ENCODE data around the gene OSBPL10. TPM values are rescaled to one million over a fixed set of nuclear protein-coding genes. Genes with fewer than 3 reads are reported as not detected.

Gene OSBPL10
- total and polyA plus RNA-seq, 2 donors (not counting 1 experiment from before 2014, with no cell fraction given), result 7.1 to 7.5 TPM

GRCh38 chr3:31903686-31904431 lies 77.2 kb downstream of the OSBPL10 start:
- Histone ChIP-seq H3K9ac (ENCODE audit: insufficient read depth, low read length) (no peak overlapping the region), H3K9me3 (ENCODE audit: control insufficient read depth, insufficient read depth, low read depth, low read length) (no peaks in the 10 kb centered on the region), H3K4me2 (ENCODE audit: extremely low read depth, insufficient read depth, low read length) (no peak overlapping the region), H3K79me2 (ENCODE audit: control insufficient read depth, insufficient read depth, low read length) (no peaks in the 10 kb centered on the region), H4K20me1 (ENCODE audit: control insufficient read depth, extremely low read depth, insufficient read depth, low read length) (no peaks in the 10 kb centered on the region), H3K4me3 (replicated peaks in 1 of 4; ENCODE audit: control extremely low read depth in 1 of 4, insufficient read depth in 1 of 4, low read depth in 3 of 4, low read length in 4 of 4) (no peak overlapping the region), H3K27me3 (ENCODE audit: control insufficient read depth, insufficient read depth, low read length) (no peaks in the 10 kb centered on the region), H3K27ac (ENCODE audit: insufficient read depth, low read length) (no peak overlapping the region), H2AFZ (ENCODE audit: low read length) (no peak overlapping the region), H3K4me1 (ENCODE audit: control insufficient read depth, extremely low read depth, insufficient read depth, low read length) (no peaks in the 10 kb centered on the region), H3K36me3 (ENCODE audit: control insufficient read depth, insufficient read depth, low read length) (no peaks in the 10 kb centered on the region)
- DNase-seq (ENCODE audit: low read depth in 2 of 2), result no peak
- TF ChIP-seq CTCF (conservative IDR thresholded peaks at IDR 0.05 in 1 of 2, IDR thresholded peaks at IDR 0.05 in 1 of 2; ENCODE audit: low read depth in 1 of 2, low read length in 2 of 2), result no peak
- no peak for TF ChIP-seq EZH2 (IDR thresholded peaks at IDR 0.05; ENCODE audit: low read length, missing control alignments)

- no peak for TF ChIP-seq EZH2 (IDR thresholded peaks at IDR 0.05; ENCODE audit: low read length, missing control alignments)
- H4K20me1 ChIP-seq (ENCODE audit: control insufficient read depth, extremely low read depth, insufficient read depth, low read length), result no peaks in the 10 kb centered on the region
- no peaks in the 10 kb centered on the region for H3K9me3 ChIP-seq (ENCODE audit: control insufficient read depth, insufficient read depth, low read depth, low read length)
- H2AFZ ChIP-seq (ENCODE audit: low read length), result no peak overlapping the region
- H3K36me3 ChIP-seq (ENCODE audit: control insufficient read depth, insufficient read depth, low read length), result no peaks in the 10 kb centered on the region
- no peaks in the 10 kb centered on the region for H3K4me1 ChIP-seq (ENCODE audit: control insufficient read depth, extremely low read depth, insufficient read depth, low read length)
- H3K27ac ChIP-seq (ENCODE audit: insufficient read depth, low read length), result no peak overlapping the region
- no peak overlapping the region for H3K4me2 ChIP-seq (ENCODE audit: extremely low read depth, insufficient read depth, low read length)
- no peak overlapping the region for H3K4me3 ChIP-seq (replicated peaks in 1 of 4; ENCODE audit: control extremely low read depth in 1 of 4, insufficient read depth in 1 of 4, low read depth in 3 of 4, low read length in 4 of 4)
- DNase-seq (ENCODE audit: low read depth in 2 of 2), result no peak
- H3K79me2 ChIP-seq (ENCODE audit: control insufficient read depth, insufficient read depth, low read length), result no peaks in the 10 kb centered on the region
- H3K27me3 ChIP-seq (ENCODE audit: control insufficient read depth, insufficient read depth, low read length), result no peaks in the 10 kb centered on the region
- no peak overlapping the region for H3K9ac ChIP-seq (ENCODE audit: insufficient read depth, low read length)
Measured at GRCh38 chr3:31900583-31900982, 80.5 kb downstream of the OSBPL10 start.

DNA sequence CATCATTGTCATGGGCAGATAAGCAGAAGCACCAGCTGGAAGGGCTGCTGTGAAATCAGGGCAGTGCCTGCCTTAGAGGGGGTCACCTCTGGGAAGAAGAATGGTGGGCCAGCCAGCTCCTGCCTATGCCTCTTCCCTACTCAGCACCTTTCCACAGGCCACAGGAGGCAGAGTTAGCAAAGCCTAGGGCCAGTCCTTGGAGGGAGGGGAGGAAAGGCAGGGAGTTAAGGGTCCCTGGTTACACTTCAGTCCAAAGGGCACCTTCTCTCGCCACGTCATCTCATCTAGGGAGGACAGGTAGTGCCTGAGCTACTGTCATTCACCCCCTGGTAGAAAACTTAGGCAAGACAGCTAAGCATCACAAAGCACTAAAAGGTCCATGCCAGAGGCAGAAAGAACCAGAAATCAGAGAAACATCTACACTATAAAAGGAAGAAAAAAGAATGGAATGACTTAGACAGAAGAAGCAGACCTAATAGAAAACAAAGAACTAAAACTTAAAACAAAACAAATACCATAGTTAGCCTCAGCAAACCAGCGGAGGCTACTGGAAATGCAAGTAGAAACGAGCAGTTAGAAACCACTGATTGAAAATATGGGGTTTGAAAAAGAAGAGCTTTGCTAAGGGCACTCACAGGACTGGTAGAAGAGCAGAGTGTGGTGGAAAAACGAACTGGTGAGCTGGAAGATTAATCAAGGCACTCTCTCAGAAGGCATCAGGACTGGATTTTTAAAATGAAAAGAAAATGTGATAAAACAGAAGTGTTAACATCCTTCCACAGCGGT lies 84.2 kb downstream of the OSBPL10 start:
- H3K79me2 ChIP-seq (ENCODE audit: control insufficient read depth, insufficient read depth, low read length), result no peaks in the 10 kb centered on the region
- no peak overlapping the region for H3K9ac ChIP-seq (ENCODE audit: insufficient read depth, low read length)
- H3K9me3 ChIP-seq (ENCODE audit: control insufficient read depth, insufficient read depth, low read depth, low read length), result no peaks in the 10 kb centered on the region
- H3K36me3 ChIP-seq (ENCODE audit: control insufficient read depth, insufficient read depth, low read length), result no peaks in the 10 kb centered on the region
- no peak for DNase-seq (ENCODE audit: low read depth in 2 of 2)
- H3K4me3 ChIP-seq (replicated peaks in 1 of 4; ENCODE audit: control extremely low read depth in 1 of 4, insufficient read depth in 1 of 4, low read depth in 3 of 4, low read length in 4 of 4), result no peak overlapping the region
- no peak overlapping the region for H3K4me2 ChIP-seq (ENCODE audit: extremely low read depth, insufficient read depth, low read length)
- no peaks in the 10 kb centered on the region for H3K27me3 ChIP-seq (ENCODE audit: control insufficient read depth, insufficient read depth, low read length)
- H3K4me1 ChIP-seq (ENCODE audit: control insufficient read depth, extremely low read depth, insufficient read depth, low read length), result no peaks in the 10 kb centered on the region
- H4K20me1 ChIP-seq (ENCODE audit: control insufficient read depth, extremely low read depth, insufficient read depth, low read length), result no peaks in the 10 kb centered on the region
- no peak overlapping the region for H3K27ac ChIP-seq (ENCODE audit: insufficient read depth, low read length)
- no peak overlapping the region for H2AFZ ChIP-seq (ENCODE audit: low read length)
- TF ChIP-seq EZH2 (IDR thresholded peaks at IDR 0.05; ENCODE audit: low read length, missing control alignments) (no peak), CTCF (conservative IDR thresholded peaks at IDR 0.05 in 1 of 2, IDR thresholded peaks at IDR 0.05 in 1 of 2; ENCODE audit: low read depth in 1 of 2, low read length in 2 of 2) (no peak)

Data from fibroblast of lung (primary cell).